Activated naive CD8-positive, alpha-beta T cell (primary cell): ENCODE data around the gene GPD2.

Experiments
- H3K27ac Mint-ChIP-seq: one replicate; pipeline ENCODE4 v1.8.0; 2021; ENCODE audit warnings: mixed read lengths
- H3K27me3 Mint-ChIP-seq: one replicate; pipeline ENCODE4 v1.8.0; 2021; ENCODE audit warnings: mixed read lengths
- H3K36me3 Mint-ChIP-seq: one replicate; pipeline ENCODE4 v1.8.0; 2021; ENCODE audit warnings: mixed read lengths
- H3K4me1 Mint-ChIP-seq: one replicate; pipeline ENCODE4 v1.8.0; 2021; ENCODE audit warnings: low read depth, mixed read lengths
- H3K4me3 Mint-ChIP-seq: one replicate; pipeline ENCODE4 v1.8.0; 2021; ENCODE audit warnings: mild to moderate bottlenecking, mixed read lengths
- H3K9me3 Mint-ChIP-seq: one replicate; pipeline ENCODE4 v1.8.0; 2021; ENCODE audit warnings: low read depth, mixed read lengths

The GPD2 gene

DNA sequence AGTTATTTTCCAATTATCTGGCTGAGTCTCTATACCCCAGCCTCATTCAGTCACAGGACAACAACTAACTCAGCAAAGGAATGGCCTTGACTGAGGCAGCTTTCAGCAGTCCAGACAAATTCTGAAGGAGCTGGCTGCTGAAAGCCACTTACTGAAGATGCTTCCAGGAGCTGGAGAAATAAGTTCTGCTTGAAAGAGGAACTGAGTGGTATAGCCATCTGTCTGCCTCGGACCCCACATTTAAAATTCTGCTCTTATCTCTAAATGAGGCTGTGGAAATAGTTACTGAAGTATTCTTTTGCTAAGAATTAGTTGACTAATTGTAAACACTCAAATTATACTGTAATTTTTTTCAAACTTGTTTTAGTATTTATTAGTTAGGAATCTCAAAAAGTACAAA, 9.1 kb upstream of the GPD2 start:
- no peaks in the 10 kb centered on the region for H3K36me3 Mint-ChIP-seq
- no peak overlapping the region for H3K4me3 Mint-ChIP-seq
- H3K4me1 Mint-ChIP-seq: peaks cover 16% of the 10 kb centered on the region
- no peaks in the 10 kb centered on the region for H3K9me3 Mint-ChIP-seq
- no peak overlapping the region for H3K27ac Mint-ChIP-seq
- peaks cover 3% of the 10 kb centered on the region for H3K27me3 Mint-ChIP-seq

DNA sequence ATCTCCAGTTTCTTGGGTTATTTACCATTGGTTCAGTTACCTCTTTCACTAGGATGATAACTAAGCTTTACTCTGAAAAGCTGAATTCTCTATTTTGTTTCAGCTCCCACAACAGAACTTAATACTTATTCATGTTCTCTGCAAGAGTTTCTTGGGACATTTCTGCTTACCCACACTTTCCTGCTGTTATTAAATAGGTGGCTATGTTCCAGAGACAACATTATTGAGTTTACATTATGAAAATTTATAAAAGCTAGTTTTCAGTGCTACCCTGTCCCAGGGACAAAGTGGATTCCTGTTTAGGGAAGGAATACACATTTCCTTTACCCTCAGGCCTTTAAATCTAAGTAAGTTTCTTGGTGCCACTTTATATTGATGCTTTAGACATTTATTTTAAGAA, 7.0 kb upstream of the GPD2 start:
- H3K9me3 Mint-ChIP-seq: no peaks in the 10 kb centered on the region
- H3K4me3 Mint-ChIP-seq: no peak overlapping the region
- no peak overlapping the region for H3K27ac Mint-ChIP-seq
- H3K4me1 Mint-ChIP-seq: peaks cover 16% of the 10 kb centered on the region
- no peaks in the 10 kb centered on the region for H3K36me3 Mint-ChIP-seq
- H3K27me3 Mint-ChIP-seq: peaks cover 2% of the 10 kb centered on the region

DNA sequence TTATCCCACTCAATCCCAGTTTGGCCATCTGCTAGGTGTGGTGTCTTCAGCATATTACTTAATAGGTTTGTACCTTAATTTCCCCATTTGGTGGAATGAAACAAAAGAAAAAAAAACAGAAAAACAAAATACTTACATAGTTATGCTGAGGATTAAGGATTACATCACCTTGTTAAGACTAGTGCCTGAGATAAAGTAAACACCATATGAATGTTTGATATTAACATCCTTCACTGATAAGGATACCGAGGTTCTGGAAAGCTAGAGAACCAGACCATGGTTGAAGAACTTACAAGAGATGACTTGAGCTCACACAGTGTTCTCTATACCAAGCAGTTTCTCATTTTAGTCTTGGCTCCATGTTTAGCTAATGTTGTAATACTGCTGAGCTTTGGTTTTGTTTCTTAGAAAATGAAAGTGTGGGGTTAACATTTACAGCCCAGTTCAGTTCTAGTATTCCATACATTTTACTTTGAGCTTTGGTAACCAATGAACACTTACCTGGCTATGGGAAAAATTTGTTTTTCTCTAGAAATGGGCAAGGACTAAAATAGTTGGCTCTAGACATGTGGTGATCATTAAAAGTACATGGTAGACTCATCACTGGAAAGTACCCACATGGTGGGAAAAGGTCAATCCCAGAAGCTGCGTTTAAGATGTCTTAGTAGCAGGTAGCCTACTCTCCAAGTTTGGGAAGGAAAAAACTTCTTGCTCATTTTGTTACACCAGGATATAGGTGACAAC, 5.8 kb upstream of the GPD2 start:
- Mint-ChIP-seq H3K27ac (peak overlapping the region; percentile 34), H3K4me3 (no peak overlapping the region)

DNA sequence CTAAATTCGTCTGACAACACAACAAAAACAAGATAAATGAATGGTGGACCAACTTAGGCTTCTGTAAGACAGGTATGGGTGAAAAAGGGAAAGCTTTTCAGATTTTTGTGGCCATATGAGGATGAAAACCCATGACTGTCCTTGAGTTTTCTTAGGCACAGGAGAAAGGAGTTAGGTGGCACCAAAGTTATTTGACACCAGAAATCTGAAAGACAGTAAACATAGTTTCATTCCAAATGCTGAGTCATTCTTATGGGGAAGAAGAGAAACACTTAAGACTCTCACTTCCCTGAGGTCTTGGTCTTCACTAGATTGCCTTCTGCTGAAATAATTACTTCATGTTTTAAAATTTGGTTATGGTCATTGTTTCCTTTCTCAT, 5.2 kb upstream of the GPD2 start:
- Mint-ChIP-seq H3K27ac (peak overlapping the region; percentile 34), H3K9me3 (no peaks in the 10 kb centered on the region), H3K36me3 (no peaks in the 10 kb centered on the region), H3K4me1 (peaks cover 18% of the 10 kb centered on the region), H3K27me3 (no peaks in the 10 kb centered on the region), H3K4me3 (no peak overlapping the region)

More for the DNA sequence above, 5.8 kb upstream of the GPD2 start:
- H3K27me3 Mint-ChIP-seq: no peaks in the 10 kb centered on the region
- H3K4me1 Mint-ChIP-seq: peaks cover 18% of the 10 kb centered on the region
- H3K9me3 Mint-ChIP-seq: no peaks in the 10 kb centered on the region
- H3K36me3 Mint-ChIP-seq: no peaks in the 10 kb centered on the region

DNA sequence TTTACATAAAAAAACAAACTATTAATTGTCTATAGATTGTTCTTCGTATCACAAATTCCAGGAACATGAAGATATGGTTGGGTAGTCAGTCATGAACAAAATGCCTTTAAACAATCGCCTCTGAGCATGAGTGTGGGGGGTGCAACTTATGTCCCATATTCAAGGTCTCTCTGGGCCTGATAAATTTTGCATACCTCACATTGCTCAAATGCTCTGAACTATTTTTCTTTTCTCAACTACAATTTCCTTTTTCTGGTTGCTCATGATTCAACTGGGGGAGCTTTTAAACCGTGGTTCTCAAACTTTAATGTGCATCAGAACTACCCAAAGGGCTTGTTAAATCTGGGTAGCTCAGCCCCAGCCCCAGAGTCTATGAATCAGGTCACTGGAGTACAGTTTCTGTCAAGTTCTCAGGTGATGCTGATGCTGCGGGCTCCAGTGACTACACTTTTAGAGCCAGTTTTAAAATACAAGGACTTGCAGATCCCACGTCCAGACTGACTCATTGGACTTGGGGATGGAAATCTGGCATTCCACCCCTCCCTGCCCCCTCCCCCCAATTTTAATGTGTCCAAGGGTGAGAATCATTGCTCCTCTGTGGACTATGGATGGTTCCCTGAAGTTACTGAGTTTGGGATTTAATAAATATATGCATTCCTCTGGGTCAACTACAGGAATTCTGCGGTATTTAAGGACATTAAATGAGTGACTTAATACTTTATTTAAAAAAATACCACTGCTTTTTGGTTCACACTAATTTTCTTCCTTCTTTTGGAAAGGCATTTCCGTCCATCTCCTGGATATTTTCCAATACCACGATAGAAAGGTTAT, 1.5 kb upstream of the GPD2 start:
- no peaks in the 10 kb centered on the region for H3K9me3 Mint-ChIP-seq
- peaks cover 45% of the 10 kb centered on the region for H3K4me1 Mint-ChIP-seq
- H3K27ac Mint-ChIP-seq: peak overlapping the region; percentile 35
- H3K27me3 Mint-ChIP-seq: no peaks in the 10 kb centered on the region
- H3K36me3 Mint-ChIP-seq: no peaks in the 10 kb centered on the region
- peak overlapping the region; percentile 68 for H3K4me3 Mint-ChIP-seq

DNA sequence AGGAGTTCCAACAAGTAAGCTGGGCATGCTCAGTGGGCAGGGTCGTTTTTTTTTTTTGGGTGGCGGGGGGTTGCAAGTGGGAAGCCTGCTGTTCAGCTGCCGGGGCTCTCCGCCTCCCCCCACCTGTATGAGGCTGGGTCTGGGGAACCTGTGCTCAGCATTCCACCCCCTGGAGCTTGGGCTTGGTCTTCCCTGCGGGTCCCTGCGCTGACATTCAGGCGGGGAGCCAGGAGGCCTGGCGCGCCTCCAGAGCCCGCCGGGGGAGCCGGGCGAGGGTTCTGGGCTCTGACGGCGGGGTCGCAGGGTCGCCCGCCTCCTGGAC, 822 bp upstream of the GPD2 start:
- H3K27ac Mint-ChIP-seq: peak overlapping the region; percentile 35
- peaks cover 2% of the 10 kb centered on the region for H3K36me3 Mint-ChIP-seq
- H3K9me3 Mint-ChIP-seq: no peaks in the 10 kb centered on the region
- no peaks in the 10 kb centered on the region for H3K27me3 Mint-ChIP-seq
- peak overlapping the region; percentile 68 for H3K4me3 Mint-ChIP-seq
- H3K4me1 Mint-ChIP-seq: peaks cover 44% of the 10 kb centered on the region

DNA sequence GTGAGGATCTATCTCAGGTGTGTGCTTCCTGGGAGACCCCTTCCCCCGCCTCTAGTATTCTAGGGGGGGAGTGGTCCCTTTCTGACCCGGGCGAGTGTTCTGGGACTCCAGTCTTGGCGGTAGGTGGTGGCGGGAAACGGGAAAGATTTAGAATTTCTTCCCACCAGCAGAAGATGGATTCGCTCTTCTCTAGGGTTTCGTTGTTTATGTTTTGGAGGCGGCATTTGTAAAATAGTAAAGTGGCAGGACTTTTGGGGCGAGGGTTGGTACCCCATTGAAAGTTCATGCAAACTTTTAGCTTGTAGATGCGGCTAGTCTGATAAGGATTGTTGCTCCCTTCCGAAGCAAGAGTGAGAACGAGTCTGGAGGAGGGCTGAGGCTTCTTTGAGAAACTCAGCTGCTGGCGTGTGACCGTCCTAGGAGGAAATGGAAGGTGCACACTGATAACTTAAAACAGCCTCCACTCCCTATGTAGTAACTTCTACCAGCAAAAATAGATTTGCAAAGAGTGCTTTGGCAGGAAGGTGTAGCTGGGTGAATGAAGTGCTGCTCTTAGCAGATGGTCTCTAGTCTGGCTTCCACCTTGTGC, 412 bp downstream of the GPD2 start:
- Mint-ChIP-seq H3K4me1 (peaks cover 32% of the 10 kb centered on the region), H3K4me3 (peak overlapping the region; percentile 98), H3K36me3 (peaks cover 2% of the 10 kb centered on the region), H3K27ac (peak overlapping the region; percentile 97), H3K9me3 (no peaks in the 10 kb centered on the region), H3K27me3 (no peaks in the 10 kb centered on the region)

DNA sequence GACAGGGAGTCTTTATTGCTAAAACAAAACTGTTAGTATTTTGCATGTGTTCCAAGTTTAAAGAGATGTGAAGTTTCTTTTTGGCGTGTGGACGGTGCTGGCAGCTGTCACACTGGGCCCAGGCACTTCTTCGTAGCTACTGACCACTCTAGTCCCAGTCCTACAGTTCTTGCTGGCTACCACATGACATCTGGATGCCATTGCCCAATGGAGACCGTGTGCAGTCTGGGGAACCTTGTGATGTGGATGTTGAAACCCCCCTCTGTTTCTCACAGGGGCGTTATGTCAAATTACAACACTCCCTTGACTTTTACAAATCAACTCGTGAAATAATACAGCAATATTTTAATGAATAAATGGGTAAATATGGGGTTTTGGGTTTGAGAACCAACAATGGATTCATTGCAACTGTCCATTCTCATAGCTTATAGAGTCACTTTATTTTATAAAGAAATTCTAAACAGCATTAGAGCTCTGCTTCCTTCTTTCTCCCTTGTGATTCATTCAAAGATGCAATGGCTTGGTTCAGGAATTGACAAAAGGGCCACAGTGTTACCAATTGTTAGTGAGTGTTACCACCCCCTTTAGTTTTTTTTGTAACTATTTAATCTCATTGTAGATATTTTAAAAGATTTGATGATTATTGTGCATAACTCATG, 1.2 kb downstream of the GPD2 start:
- Mint-ChIP-seq H3K27me3 (no peaks in the 10 kb centered on the region), H3K9me3 (no peaks in the 10 kb centered on the region), H3K4me3 (peak overlapping the region; percentile 98), H3K27ac (no peak overlapping the region), H3K4me1 (peaks cover 32% of the 10 kb centered on the region), H3K36me3 (peaks cover 2% of the 10 kb centered on the region)

DNA sequence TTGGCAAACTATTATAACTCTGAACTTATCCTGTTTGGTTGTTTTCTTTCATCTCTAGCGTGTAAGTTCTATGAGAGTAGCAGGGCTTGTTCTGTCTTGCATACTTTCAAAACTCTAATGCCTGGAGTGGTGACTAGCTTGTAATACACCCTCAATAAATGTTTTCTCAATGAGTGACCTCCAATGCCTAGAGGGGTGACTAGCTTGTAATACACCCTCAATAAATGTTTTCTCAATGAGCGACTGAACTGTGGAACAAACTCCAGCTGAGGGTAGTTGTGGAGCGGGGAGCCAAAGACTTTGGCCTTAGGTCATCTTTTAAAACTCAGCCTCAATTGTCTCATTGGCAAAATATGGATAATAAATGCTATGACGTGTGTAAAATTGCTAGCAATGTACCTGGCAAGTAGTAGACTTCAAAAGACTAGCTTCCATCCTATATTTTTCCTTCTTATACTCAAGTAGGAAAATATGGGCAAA, 1.8 kb downstream of the GPD2 start:
- no peaks in the 10 kb centered on the region for H3K9me3 Mint-ChIP-seq
- peak overlapping the region; percentile 98 for H3K4me3 Mint-ChIP-seq
- H3K4me1 Mint-ChIP-seq: peaks cover 32% of the 10 kb centered on the region
- no peaks in the 10 kb centered on the region for H3K27me3 Mint-ChIP-seq
- peaks cover 2% of the 10 kb centered on the region for H3K36me3 Mint-ChIP-seq
- H3K27ac Mint-ChIP-seq: no peak overlapping the region

DNA sequence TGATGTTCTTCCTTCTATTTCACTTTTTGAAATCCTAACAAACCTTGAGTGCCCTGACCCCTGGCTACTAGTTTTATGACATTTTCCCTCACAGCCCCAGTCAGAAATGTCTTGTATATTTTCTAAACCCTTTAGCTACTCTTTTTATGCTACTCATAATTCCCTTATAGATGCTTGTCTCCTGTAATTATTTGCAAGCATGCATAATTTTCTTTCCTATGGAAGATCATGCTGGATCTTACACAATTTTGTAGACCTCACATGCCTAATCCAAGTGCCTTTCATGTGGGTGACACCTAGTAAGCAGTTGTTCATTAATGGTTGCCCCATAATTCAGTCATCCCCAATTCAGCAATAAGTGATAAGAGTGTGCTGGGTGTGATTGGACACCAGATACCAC, 6.9 kb downstream of the GPD2 start:
- Mint-ChIP-seq H3K36me3 (peaks cover 12% of the 10 kb centered on the region), H3K9me3 (no peaks in the 10 kb centered on the region), H3K4me1 (peaks cover 22% of the 10 kb centered on the region), H3K4me3 (no peak overlapping the region), H3K27me3 (no peaks in the 10 kb centered on the region), H3K27ac (no peak overlapping the region)

DNA sequence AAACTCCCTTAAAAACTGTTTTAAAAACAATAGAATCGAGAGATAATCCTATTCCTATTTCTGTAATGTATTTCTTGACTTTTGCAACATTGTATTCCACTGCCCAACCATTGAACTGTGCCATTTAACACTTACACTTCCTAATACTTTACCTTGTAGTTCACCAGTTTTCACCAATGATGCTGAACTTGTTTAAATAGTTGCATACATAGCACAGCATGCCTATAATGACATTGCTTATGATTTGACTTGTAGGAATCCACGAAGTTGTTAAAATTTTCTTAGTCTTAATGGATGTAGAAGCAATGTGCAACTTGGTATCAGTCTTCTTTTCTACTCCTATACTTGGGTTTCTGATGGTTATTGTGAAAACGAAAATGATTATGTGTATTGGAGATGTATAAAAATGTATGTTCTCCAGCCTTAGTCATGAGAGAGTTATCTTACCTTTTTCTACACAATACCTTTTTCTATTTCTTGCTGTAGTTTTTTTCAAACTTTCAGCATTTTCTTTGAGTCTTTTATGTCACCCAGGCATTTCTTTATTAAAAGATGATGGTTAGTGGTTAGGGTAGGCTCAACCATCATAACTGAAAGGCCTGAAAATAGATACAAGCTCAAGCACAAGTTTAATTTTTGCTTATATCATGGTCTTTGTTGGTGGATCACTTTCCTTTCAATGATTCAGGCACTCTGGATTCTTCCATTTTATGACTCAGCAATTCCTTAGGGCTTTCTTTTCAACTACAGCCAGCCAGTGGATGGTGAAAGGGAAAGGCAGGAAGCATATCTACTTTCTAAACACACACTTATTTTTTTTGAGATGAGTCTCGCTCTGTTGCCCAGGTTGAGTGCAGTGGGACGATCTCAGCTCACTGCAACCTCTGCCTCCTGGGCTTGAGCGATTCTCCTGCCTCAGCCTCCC, 9.4 kb downstream of the GPD2 start:
- peaks cover 10% of the 10 kb centered on the region for H3K4me1 Mint-ChIP-seq
- H3K4me3 Mint-ChIP-seq: no peak overlapping the region
- H3K27me3 Mint-ChIP-seq: no peaks in the 10 kb centered on the region
- H3K27ac Mint-ChIP-seq: no peak overlapping the region
- peaks cover 16% of the 10 kb centered on the region for H3K36me3 Mint-ChIP-seq
- peaks cover 4% of the 10 kb centered on the region for H3K9me3 Mint-ChIP-seq

DNA sequence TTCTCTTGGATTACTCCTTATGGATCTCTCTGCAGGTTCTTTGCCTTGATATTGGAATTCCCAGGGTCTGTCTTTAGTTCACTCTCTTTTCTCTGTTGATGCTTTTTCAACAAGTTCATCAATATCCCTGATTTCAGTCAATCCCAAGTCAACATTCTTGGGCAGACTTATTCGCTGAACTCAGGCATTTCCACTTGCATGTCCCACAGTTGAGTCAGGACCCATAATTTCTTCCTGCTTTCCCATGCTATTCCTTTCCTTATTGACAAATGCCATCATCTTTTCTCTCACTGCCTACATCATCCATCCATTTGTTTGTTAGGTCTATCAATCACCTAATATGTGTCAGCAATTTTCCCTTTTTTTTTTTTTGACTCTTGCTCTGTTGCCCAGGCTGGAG, 11.6 kb downstream of the GPD2 start:
- Mint-ChIP-seq H3K4me1 (peaks cover 10% of the 10 kb centered on the region), H3K27me3 (no peaks in the 10 kb centered on the region), H3K36me3 (peaks cover 18% of the 10 kb centered on the region), H3K4me3 (no peak overlapping the region), H3K9me3 (peaks cover 4% of the 10 kb centered on the region), H3K27ac (no peak overlapping the region)

DNA sequence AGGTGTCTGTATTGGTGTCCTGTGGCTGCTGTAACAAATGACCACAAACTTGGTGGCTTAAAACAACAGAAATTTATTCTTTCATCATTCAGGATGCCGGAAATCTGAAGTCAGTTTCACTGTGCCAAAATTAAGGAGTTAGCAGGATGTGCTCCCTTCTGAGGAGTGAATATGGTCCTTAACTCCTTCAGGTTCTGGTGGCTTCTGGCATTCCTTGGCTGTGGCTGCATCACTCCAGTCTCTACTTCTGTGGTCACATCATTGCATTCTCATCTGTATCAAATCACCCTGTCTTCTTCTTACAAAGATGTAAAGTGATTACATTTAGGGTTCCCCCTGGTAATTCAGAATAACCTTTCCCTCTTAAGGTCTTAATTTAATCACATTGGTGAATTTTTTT, 12.6 kb downstream of the GPD2 start:
- H3K4me3 Mint-ChIP-seq: no peak overlapping the region
- H3K27me3 Mint-ChIP-seq: no peaks in the 10 kb centered on the region
- H3K9me3 Mint-ChIP-seq: peaks cover 4% of the 10 kb centered on the region
- peaks cover 22% of the 10 kb centered on the region for H3K36me3 Mint-ChIP-seq
- peaks cover 10% of the 10 kb centered on the region for H3K4me1 Mint-ChIP-seq
- no peak overlapping the region for H3K27ac Mint-ChIP-seq

DNA sequence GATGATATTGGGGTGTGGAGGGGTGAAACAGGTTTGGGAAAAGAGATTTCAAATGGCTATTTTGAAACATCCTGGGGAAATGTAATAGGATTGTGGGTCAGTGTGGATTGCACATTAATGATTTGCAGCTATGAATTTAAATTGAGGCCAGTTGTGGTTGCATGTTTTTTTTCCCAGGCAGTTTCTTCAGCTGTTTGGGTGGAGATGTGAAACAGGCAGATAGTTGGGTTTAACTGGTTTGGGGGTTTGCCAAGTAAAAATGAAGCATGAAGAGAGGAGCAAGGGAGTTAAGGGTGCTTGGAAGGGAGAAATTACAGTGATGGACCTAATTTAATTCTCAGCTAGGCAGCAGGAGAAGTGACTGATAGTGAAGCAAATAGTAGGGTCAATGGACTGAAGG, 16.8 kb downstream of the GPD2 start:
- peaks cover 19% of the 10 kb centered on the region for H3K36me3 Mint-ChIP-seq
- no peak overlapping the region for H3K27ac Mint-ChIP-seq
- H3K4me1 Mint-ChIP-seq: peaks cover 15% of the 10 kb centered on the region
- H3K27me3 Mint-ChIP-seq: no peaks in the 10 kb centered on the region
- H3K9me3 Mint-ChIP-seq: peaks cover 4% of the 10 kb centered on the region
- no peak overlapping the region for H3K4me3 Mint-ChIP-seq
